ENCODE measurements around the gene MRPS9. TPM values are rescaled to one million over a fixed set of nuclear protein-coding genes. Genes with fewer than 3 reads are reported as not detected.
A peak's percentile ranks its signal among the peaks of the same experiment; 100 is the strongest.

MRPS9 gene
- total and polyA plus RNA-seq, 2 experiments from 2014 or later: 12.8 to 22.2 TPM

GRCh38 chr2:105052773-105053172 lies 14.9 kb downstream of the MRPS9 start:
- Histone ChIP-seq H3K9me3 (ENCODE audit: low read depth) (no peaks in the 10 kb centered on the region), H3K9me2 (ENCODE audit: insufficient read depth) (no peaks in the 10 kb centered on the region), H3K27ac (no peak overlapping the region), H3K4me1 (ENCODE audit: insufficient read depth) (no peaks in the 10 kb centered on the region), H2AFZ (no peak overlapping the region), H3K9ac (no peak overlapping the region), H3K79me2 (ENCODE audit: insufficient read depth) (peaks cover 5% of the 10 kb centered on the region; the same call in 1 of the 2 replicates), H4K20me1 (ENCODE audit: insufficient read depth) (no peaks in the 10 kb centered on the region), H3K4me2 (ENCODE audit: unreplicated experiment) (no peak overlapping the region), H3K4me3 (no peak overlapping the region), H3F3A (ENCODE audit: insufficient read depth) (no peaks in the 10 kb centered on the region), H3K36me3 (ENCODE audit: low read depth) (0 out of 2 replicates have a peak, but pooled peaks cover 14% of the 10 kb centered on the region), H3K27me3 (replicated peaks; ENCODE audit: insufficient read depth) (no peaks in the 10 kb centered on the region)
- DNase-seq: no peak
- TF ChIP-seq EZH2phosphoT487 (IDR thresholded peaks at IDR 0.05; ENCODE audit: insufficient read depth, low read depth): no peak
- in situ Hi-C loops (cut with MboI): no loop called here
- WGBS, 2 experiments (ENCODE audit: low coverage in 1 of 2, low lambda C conversion rate in 2 of 2, missing lambda C conversion rate in 2 of 2): 96 to 97% methylated on average over 1 of the region's 1 CpG

DNA sequence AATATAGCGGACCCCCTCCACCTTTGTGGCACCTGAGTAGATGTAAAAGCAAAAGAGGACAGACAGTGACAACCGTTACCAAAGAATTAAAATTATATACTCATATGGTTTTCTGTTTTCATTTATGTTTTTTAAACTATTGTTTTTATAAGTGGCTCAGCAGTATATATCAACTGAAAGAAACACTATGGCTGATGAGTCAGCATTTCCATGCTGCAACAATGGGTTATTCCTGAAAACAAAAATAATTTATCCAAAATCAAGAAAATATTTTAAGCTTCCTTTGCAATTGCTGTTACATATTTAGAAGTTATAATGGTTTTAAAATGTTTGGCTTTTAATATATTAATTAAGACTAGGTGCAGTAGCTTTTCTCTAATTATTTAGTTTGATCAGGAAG lies 17.7 kb downstream of the MRPS9 start:
- Histone ChIP-seq H3K27me3 (replicated peaks; ENCODE audit: insufficient read depth) (no peaks in the 10 kb centered on the region), H3F3A (ENCODE audit: insufficient read depth) (no peaks in the 10 kb centered on the region), H3K9ac (no peak overlapping the region), H3K4me2 (ENCODE audit: unreplicated experiment) (no peak overlapping the region), H3K9me3 (ENCODE audit: low read depth) (no peaks in the 10 kb centered on the region), H3K9me2 (ENCODE audit: insufficient read depth) (no peaks in the 10 kb centered on the region), H3K79me2 (ENCODE audit: insufficient read depth) (peaks cover 13% of the 10 kb centered on the region), H3K4me3 (no peak overlapping the region), H3K27ac (no peak overlapping the region), H3K36me3 (ENCODE audit: low read depth) (0 out of 2 replicates have a peak, but pooled peaks cover 7% of the 10 kb centered on the region), H3K4me1 (ENCODE audit: insufficient read depth) (no peaks in the 10 kb centered on the region), H4K20me1 (ENCODE audit: insufficient read depth) (no peaks in the 10 kb centered on the region), H2AFZ (no peak overlapping the region)
- TF ChIP-seq EZH2 (IDR thresholded peaks at IDR 0.05; ENCODE audit: insufficient read depth, poor library complexity, severe bottlenecking) (no peak), EZH2phosphoT487 (IDR thresholded peaks at IDR 0.05; ENCODE audit: insufficient read depth, low read depth) (no peak)
- peak; percentile 9 for DNase-seq
- WGBS, 2 experiments (ENCODE audit: low coverage in 1 of 2, low lambda C conversion rate in 2 of 2, missing lambda C conversion rate in 2 of 2): 72 to 83% methylated on average over 2 of the region's 2 CpGs
- in situ Hi-C loops (cut with MboI): no loop called here

DNA sequence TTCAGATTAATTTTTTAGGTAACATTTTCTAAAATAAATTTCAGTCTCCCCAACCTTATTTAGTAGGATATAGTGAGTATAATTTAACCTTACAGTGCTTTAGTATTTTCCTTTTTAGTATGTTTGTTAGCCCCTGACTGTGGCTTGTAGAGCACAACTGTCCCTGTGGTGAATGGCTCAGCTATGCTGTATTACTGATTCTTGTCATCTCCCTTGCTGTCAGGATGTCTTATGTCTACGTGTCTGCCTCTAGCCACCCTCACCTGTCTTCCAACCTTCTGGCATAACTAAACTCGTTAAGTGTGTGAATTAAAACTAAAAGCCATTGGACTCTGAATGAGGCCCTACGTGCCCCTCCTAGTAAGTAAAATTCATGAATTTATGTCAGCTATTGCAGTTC lies 18.4 kb downstream of the MRPS9 start:
- Histone ChIP-seq H3K27ac (no peak overlapping the region), H3K79me2 (ENCODE audit: insufficient read depth) (peaks cover 13% of the 10 kb centered on the region), H4K20me1 (ENCODE audit: insufficient read depth) (no peaks in the 10 kb centered on the region), H3K9me3 (ENCODE audit: low read depth) (no peaks in the 10 kb centered on the region), H3K4me3 (no peak overlapping the region), H2AFZ (no peak overlapping the region), H3K4me2 (ENCODE audit: unreplicated experiment) (no peak overlapping the region), H3F3A (ENCODE audit: insufficient read depth) (no peaks in the 10 kb centered on the region), H3K9me2 (ENCODE audit: insufficient read depth) (no peaks in the 10 kb centered on the region), H3K27me3 (replicated peaks; ENCODE audit: insufficient read depth) (no peaks in the 10 kb centered on the region), H3K36me3 (ENCODE audit: low read depth) (0 out of 2 replicates have a peak, but pooled peaks cover under 1% of the 10 kb centered on the region), H3K4me1 (ENCODE audit: insufficient read depth) (no peaks in the 10 kb centered on the region), H3K9ac (no peak overlapping the region)
- 78 to 88% methylated on average over 3 of the region's 3 CpGs for WGBS, 2 experiments (ENCODE audit: low coverage in 1 of 2, low lambda C conversion rate in 2 of 2, missing lambda C conversion rate in 2 of 2)
- TF ChIP-seq EZH2 (IDR thresholded peaks at IDR 0.05; ENCODE audit: insufficient read depth, poor library complexity, severe bottlenecking) (no peak), EZH2phosphoT487 (IDR thresholded peaks at IDR 0.05; ENCODE audit: insufficient read depth, low read depth) (no peak)
- no peak for DNase-seq
- in situ Hi-C loops (cut with MboI): no loop called here

GRCh38 chr2:105057005-105057404 lies 19.1 kb downstream of the MRPS9 start:
- Histone ChIP-seq H4K20me1 (ENCODE audit: insufficient read depth) (no peaks in the 10 kb centered on the region), H3K9me3 (ENCODE audit: low read depth) (no peaks in the 10 kb centered on the region), H2AFZ (no peak overlapping the region), H3K4me2 (ENCODE audit: unreplicated experiment) (no peak overlapping the region), H3K9ac (no peak overlapping the region), H3K36me3 (ENCODE audit: low read depth) (no peaks in the 10 kb centered on the region), H3K27ac (no peak overlapping the region), H3K4me1 (ENCODE audit: insufficient read depth) (no peaks in the 10 kb centered on the region), H3K9me2 (ENCODE audit: insufficient read depth) (no peaks in the 10 kb centered on the region), H3K79me2 (ENCODE audit: insufficient read depth) (peaks cover 10% of the 10 kb centered on the region), H3K4me3 (no peak overlapping the region), H3F3A (ENCODE audit: insufficient read depth) (no peaks in the 10 kb centered on the region), H3K27me3 (replicated peaks; ENCODE audit: insufficient read depth) (no peaks in the 10 kb centered on the region)
- in situ Hi-C loops (cut with MboI): no loop called here
- 59 to 73% methylated on average over 1 of the region's 1 CpG for WGBS, 2 experiments (ENCODE audit: low coverage in 1 of 2, low lambda C conversion rate in 2 of 2, missing lambda C conversion rate in 2 of 2)
- no peak for DNase-seq
- TF ChIP-seq EZH2 (IDR thresholded peaks at IDR 0.05; ENCODE audit: insufficient read depth, poor library complexity, severe bottlenecking): no peak
- no peak for TF ChIP-seq EZH2phosphoT487 (IDR thresholded peaks at IDR 0.05; ENCODE audit: insufficient read depth, low read depth)

- H3K9me2 ChIP-seq (ENCODE audit: insufficient read depth): no peaks in the 10 kb centered on the region
- H3K79me2 ChIP-seq (ENCODE audit: insufficient read depth): peaks cover 7% of the 10 kb centered on the region; the same call in 1 of the 2 replicates
- H3K9me3 ChIP-seq (ENCODE audit: low read depth): no peaks in the 10 kb centered on the region
- DNase-seq: no peak
- H4K20me1 ChIP-seq (ENCODE audit: insufficient read depth): no peaks in the 10 kb centered on the region
- in situ Hi-C loops (cut with MboI): no loop called here
- no peaks in the 10 kb centered on the region for H3K27me3 ChIP-seq (replicated peaks; ENCODE audit: insufficient read depth)
- H3F3A ChIP-seq (ENCODE audit: insufficient read depth): no peaks in the 10 kb centered on the region
- no peaks in the 10 kb centered on the region for H3K36me3 ChIP-seq (ENCODE audit: low read depth)
- H3K4me2 ChIP-seq (ENCODE audit: unreplicated experiment): no peak overlapping the region
- H3K4me1 ChIP-seq (ENCODE audit: insufficient read depth): no peaks in the 10 kb centered on the region
- no peak overlapping the region for H3K27ac ChIP-seq
- no peak overlapping the region for H2AFZ ChIP-seq
- H3K9ac ChIP-seq: no peak overlapping the region
- no peak overlapping the region for H3K4me3 ChIP-seq
- WGBS, 2 experiments (ENCODE audit: low coverage in 1 of 2, low lambda C conversion rate in 2 of 2, missing lambda C conversion rate in 2 of 2): 89 to 94% methylated on average over 3 of the region's 3 CpGs
- TF ChIP-seq EZH2phosphoT487 (IDR thresholded peaks at IDR 0.05; ENCODE audit: insufficient read depth, low read depth) (no peak), EZH2 (IDR thresholded peaks at IDR 0.05; ENCODE audit: insufficient read depth, poor library complexity, severe bottlenecking) (no peak)
Observed at GRCh38 chr2:105061560-105061959, 23.7 kb downstream of the MRPS9 start.
